ENCODE data around the gene MEX3C. TPM values are rescaled to one million over a fixed set of nuclear protein-coding genes. Genes with fewer than 3 reads are reported as not detected.

Gene MEX3C
- total and polyA plus RNA-seq, 2 experiments from 2014 or later: 15.2 to 50.7 TPM

DNA sequence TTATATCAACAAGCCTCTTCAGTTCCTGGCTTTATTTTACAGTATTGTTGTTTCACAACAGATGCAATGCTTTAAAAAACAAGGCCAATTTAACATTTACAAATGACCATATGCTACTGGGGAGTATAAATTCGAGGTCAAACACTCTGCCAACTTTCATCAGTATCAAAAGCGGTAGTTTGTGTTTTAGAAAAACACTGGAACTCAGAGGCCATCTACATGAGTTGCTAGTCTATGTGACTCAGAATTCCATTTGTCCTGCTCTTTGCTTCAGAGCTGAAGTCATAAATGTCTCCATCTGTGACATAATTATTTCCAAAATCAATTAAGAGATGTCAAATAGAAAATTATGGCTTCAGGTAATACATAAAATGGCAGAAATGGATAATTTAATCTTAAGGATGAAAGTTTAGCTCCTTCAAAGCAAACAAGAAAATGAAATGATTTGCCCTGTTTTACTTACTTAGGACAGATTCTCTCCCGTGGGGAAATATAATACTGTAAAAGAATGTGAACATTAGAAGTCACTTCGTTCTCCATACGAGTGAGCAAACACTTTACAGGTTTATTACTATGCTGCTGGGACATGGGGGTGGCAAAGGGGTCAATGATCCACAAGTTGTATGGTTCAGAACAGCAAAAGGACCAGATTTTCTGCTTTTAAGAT, 3.7 kb downstream of the MEX3C start:
- no peaks in the 10 kb centered on the region for H3K9me3 ChIP-seq (ENCODE audit: low read depth)
- peak overlapping the region; percentile 91 for H3K27ac ChIP-seq
- H3F3A ChIP-seq (ENCODE audit: insufficient read depth): peaks cover 29% of the 10 kb centered on the region
- whole genome bisulfite sequencing, 2 experiments (ENCODE audit: low coverage in 1 of 2, low lambda C conversion rate in 2 of 2, missing lambda C conversion rate in 2 of 2): 15 to 19% methylated on average over 5 of the region's 5 CpGs
- no peaks in the 10 kb centered on the region for H3K27me3 ChIP-seq (replicated peaks; ENCODE audit: insufficient read depth)
- peak overlapping the region; percentile 98 for H3K9ac ChIP-seq
- in situ Hi-C loops (cut with MboI): no loop called here
- H3K4me2 ChIP-seq (ENCODE audit: unreplicated experiment): peak overlapping the region; percentile 89
- peak; percentile 80 for DNase-seq
- peak overlapping the region; percentile 94 for H3K4me3 ChIP-seq
- H3K9me2 ChIP-seq (ENCODE audit: insufficient read depth): no peaks in the 10 kb centered on the region
- H4K20me1 ChIP-seq (ENCODE audit: insufficient read depth): peaks cover 41% of the 10 kb centered on the region
- H2AFZ ChIP-seq: no peak overlapping the region
- TF ChIP-seq EZH2 (IDR thresholded peaks at IDR 0.05; ENCODE audit: insufficient read depth, poor library complexity, severe bottlenecking) (no peak), EZH2phosphoT487 (IDR thresholded peaks at IDR 0.05; ENCODE audit: insufficient read depth, low read depth) (no peak)
- H3K4me1 ChIP-seq (ENCODE audit: insufficient read depth): peaks cover 47% of the 10 kb centered on the region
- H3K36me3 ChIP-seq (ENCODE audit: low read depth): no peaks in the 10 kb centered on the region
- peaks cover 80% of the 10 kb centered on the region for H3K79me2 ChIP-seq (ENCODE audit: insufficient read depth)

- WGBS, 2 experiments (ENCODE audit: low coverage in 1 of 2, low lambda C conversion rate in 2 of 2, missing lambda C conversion rate in 2 of 2): 48% methylated on average over 3 of the region's 3 CpGs
- DNase-seq: peak; percentile 27
Observed at GRCh38 chr18:51192696-51193095, 4.8 kb downstream of the MEX3C start.

DNA sequence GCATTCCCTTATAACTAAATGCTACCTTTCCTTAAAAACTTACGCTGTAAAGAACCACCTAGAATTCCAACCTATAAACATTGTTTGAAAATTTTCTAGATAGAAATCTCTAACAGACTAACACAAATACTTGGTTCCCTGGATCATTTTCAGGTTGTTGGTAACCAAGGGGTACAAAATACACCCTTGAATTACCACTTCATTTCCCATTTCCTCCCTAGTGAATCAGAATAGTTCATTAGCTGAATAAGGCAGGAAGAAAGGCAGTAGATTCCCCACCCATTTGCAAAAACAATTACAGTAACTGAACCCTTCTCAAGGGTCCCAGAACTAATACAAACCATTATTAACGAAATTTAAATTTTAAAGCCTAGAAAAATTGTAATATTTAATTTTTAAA, 5.5 kb downstream of the MEX3C start:
- H3K9me3 ChIP-seq (ENCODE audit: low read depth): no peaks in the 10 kb centered on the region
- H3K4me1 ChIP-seq (ENCODE audit: insufficient read depth): peaks cover 47% of the 10 kb centered on the region
- H3K27me3 ChIP-seq (replicated peaks; ENCODE audit: insufficient read depth): no peaks in the 10 kb centered on the region
- peak overlapping the region; percentile 7; the same call in 1 of the 2 replicates for H3K27ac ChIP-seq
- no peak overlapping the region for H2AFZ ChIP-seq
- H3K79me2 ChIP-seq (ENCODE audit: insufficient read depth): peaks cover 97% of the 10 kb centered on the region
- no peak overlapping the region for H3K9ac ChIP-seq
- peaks cover 29% of the 10 kb centered on the region for H3F3A ChIP-seq (ENCODE audit: insufficient read depth)
- H4K20me1 ChIP-seq (ENCODE audit: insufficient read depth): peaks cover 55% of the 10 kb centered on the region
- in situ Hi-C loops (cut with MboI): no loop called here
- 84 to 88% methylated on average over 2 of the region's 2 CpGs for WGBS, 2 experiments (ENCODE audit: low coverage in 1 of 2, low lambda C conversion rate in 2 of 2, missing lambda C conversion rate in 2 of 2)
- no peak overlapping the region for H3K4me3 ChIP-seq
- TF ChIP-seq EZH2 (IDR thresholded peaks at IDR 0.05; ENCODE audit: insufficient read depth, poor library complexity, severe bottlenecking) (no peak), EZH2phosphoT487 (IDR thresholded peaks at IDR 0.05; ENCODE audit: insufficient read depth, low read depth) (no peak)
- no peaks in the 10 kb centered on the region for H3K36me3 ChIP-seq (ENCODE audit: low read depth)
- peak overlapping the region; percentile 4 for H3K4me2 ChIP-seq (ENCODE audit: unreplicated experiment)
- peak; percentile 16 for DNase-seq
- H3K9me2 ChIP-seq (ENCODE audit: insufficient read depth): no peaks in the 10 kb centered on the region

More at GRCh38 chr18:51192696-51193095, 4.8 kb downstream of the MEX3C start:
- H3F3A ChIP-seq (ENCODE audit: insufficient read depth): peaks cover 29% of the 10 kb centered on the region
- no peaks in the 10 kb centered on the region for H3K9me3 ChIP-seq (ENCODE audit: low read depth)
- H3K79me2 ChIP-seq (ENCODE audit: insufficient read depth): peaks cover 91% of the 10 kb centered on the region
- H3K4me1 ChIP-seq (ENCODE audit: insufficient read depth): peaks cover 47% of the 10 kb centered on the region
- H3K4me2 ChIP-seq (ENCODE audit: unreplicated experiment): peak overlapping the region; percentile 89
- H3K9ac ChIP-seq: no peak overlapping the region
- H3K27me3 ChIP-seq (replicated peaks; ENCODE audit: insufficient read depth): no peaks in the 10 kb centered on the region
- TF ChIP-seq EZH2 (IDR thresholded peaks at IDR 0.05; ENCODE audit: insufficient read depth, poor library complexity, severe bottlenecking) (no peak), EZH2phosphoT487 (IDR thresholded peaks at IDR 0.05; ENCODE audit: insufficient read depth, low read depth) (no peak)
- no peaks in the 10 kb centered on the region for H3K36me3 ChIP-seq (ENCODE audit: low read depth)
- in situ Hi-C loops (cut with MboI): no loop called here
- peak overlapping the region; percentile 94; the same call in 1 of the 2 replicates for H3K4me3 ChIP-seq
- no peaks in the 10 kb centered on the region for H3K9me2 ChIP-seq (ENCODE audit: insufficient read depth)
- H4K20me1 ChIP-seq (ENCODE audit: insufficient read depth): peaks cover 49% of the 10 kb centered on the region
- peak overlapping the region; percentile 91 for H3K27ac ChIP-seq
- H2AFZ ChIP-seq: no peak overlapping the region

- Histone ChIP-seq H4K20me1 (ENCODE audit: insufficient read depth) (peaks cover 56% of the 10 kb centered on the region), H3K27me3 (replicated peaks; ENCODE audit: insufficient read depth) (no peaks in the 10 kb centered on the region), H2AFZ (no peak overlapping the region), H3K9me2 (ENCODE audit: insufficient read depth) (no peaks in the 10 kb centered on the region), H3K9me3 (ENCODE audit: low read depth) (no peaks in the 10 kb centered on the region), H3F3A (ENCODE audit: insufficient read depth) (peaks cover 29% of the 10 kb centered on the region), H3K79me2 (ENCODE audit: insufficient read depth) (peaks cover 100% of the 10 kb centered on the region), H3K36me3 (ENCODE audit: low read depth) (no peaks in the 10 kb centered on the region), H3K4me2 (ENCODE audit: unreplicated experiment) (peak overlapping the region; percentile 4), H3K4me3 (no peak overlapping the region), H3K27ac (0 out of 2 replicates have a peak overlapping the region, but pooled peaks have one; percentile 7), H3K4me1 (ENCODE audit: insufficient read depth) (peaks cover 47% of the 10 kb centered on the region), H3K9ac (no peak overlapping the region)
- peak; percentile 7 for DNase-seq
- WGBS, 2 experiments (ENCODE audit: low coverage in 1 of 2, low lambda C conversion rate in 2 of 2, missing lambda C conversion rate in 2 of 2): 63 to 72% methylated on average over 4 of the region's 4 CpGs
- in situ Hi-C loops (cut with MboI): no loop called here
- TF ChIP-seq EZH2 (IDR thresholded peaks at IDR 0.05; ENCODE audit: insufficient read depth, poor library complexity, severe bottlenecking) (no peak), EZH2phosphoT487 (IDR thresholded peaks at IDR 0.05; ENCODE audit: insufficient read depth, low read depth) (no peak)
Observed at GRCh38 chr18:51191128-51191717, 6.3 kb downstream of the MEX3C start.

Measured in GM23248 (cell line).